HG03135 (cell line): ENCODE measurements around the gene ATRX.
"Not testable (repeated sequence)": the region's sequence is repeated elsewhere in the genome, so short reads cannot be mapped to it uniquely, and the experiment has no call there.

Experiments
- ATAC-seq: cut with Tn5 transposase; IDR thresholded peaks from one replicate; pipeline ENCODE4 v1.9.1; 2021; ENCODE audit warnings: mild to moderate bottlenecking, moderate library complexity; ENCODE audit not compliant: unreplicated experiment

ATRX gene, protein sequence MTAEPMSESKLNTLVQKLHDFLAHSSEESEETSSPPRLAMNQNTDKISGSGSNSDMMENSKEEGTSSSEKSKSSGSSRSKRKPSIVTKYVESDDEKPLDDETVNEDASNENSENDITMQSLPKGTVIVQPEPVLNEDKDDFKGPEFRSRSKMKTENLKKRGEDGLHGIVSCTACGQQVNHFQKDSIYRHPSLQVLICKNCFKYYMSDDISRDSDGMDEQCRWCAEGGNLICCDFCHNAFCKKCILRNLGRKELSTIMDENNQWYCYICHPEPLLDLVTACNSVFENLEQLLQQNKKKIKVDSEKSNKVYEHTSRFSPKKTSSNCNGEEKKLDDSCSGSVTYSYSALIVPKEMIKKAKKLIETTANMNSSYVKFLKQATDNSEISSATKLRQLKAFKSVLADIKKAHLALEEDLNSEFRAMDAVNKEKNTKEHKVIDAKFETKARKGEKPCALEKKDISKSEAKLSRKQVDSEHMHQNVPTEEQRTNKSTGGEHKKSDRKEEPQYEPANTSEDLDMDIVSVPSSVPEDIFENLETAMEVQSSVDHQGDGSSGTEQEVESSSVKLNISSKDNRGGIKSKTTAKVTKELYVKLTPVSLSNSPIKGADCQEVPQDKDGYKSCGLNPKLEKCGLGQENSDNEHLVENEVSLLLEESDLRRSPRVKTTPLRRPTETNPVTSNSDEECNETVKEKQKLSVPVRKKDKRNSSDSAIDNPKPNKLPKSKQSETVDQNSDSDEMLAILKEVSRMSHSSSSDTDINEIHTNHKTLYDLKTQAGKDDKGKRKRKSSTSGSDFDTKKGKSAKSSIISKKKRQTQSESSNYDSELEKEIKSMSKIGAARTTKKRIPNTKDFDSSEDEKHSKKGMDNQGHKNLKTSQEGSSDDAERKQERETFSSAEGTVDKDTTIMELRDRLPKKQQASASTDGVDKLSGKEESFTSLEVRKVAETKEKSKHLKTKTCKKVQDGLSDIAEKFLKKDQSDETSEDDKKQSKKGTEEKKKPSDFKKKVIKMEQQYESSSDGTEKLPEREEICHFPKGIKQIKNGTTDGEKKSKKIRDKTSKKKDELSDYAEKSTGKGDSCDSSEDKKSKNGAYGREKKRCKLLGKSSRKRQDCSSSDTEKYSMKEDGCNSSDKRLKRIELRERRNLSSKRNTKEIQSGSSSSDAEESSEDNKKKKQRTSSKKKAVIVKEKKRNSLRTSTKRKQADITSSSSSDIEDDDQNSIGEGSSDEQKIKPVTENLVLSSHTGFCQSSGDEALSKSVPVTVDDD (N-terminal part only)

DNA sequence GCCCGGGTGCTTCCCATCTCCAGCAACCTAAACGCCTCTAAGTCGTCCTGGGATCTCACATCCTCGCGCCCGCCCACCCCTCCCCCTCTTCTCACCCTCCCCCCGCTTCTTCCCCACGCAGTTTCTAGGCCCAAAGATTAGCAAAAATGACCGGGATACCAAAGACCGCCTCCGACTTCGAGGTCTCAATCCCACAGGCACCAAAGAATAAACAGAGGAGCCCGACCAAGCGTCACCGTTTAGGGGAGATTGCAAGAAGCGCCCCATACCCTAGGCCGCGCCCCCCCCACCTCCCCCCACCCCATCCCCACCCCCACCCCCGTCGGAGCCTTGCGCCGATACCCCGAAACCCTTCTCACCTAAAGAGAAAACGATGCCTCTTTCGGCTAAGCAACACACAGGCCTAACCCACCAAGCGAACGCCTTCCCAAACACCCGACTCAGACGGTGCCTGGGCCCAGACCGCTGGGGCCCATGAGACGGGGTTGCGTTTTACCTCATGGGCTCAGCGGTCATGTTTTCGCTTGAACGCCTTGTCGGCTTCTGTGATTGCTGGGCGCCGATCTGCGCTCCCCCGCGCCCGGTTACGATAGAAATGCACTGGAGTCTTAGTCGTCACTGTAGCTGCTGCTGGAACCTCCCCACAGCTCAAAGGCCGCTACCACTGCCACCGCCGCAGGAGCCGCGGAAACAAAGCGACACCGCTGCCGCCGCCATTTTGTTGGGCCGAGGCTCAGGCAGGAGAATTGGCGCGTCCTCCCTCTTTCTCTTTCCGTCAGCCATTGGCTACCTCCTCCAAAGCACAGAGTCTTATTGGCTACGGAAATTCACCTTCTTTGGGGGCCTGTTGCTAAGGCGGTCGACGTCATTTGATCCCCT lies at the start of gene ATRX:
ATRX (minus strand) TSS at position 731 of the 879 bp plus-strand sequence; CDS start at position 516, 215 bp downstream.
- peak; percentile 94 for ATAC-seq

DNA sequence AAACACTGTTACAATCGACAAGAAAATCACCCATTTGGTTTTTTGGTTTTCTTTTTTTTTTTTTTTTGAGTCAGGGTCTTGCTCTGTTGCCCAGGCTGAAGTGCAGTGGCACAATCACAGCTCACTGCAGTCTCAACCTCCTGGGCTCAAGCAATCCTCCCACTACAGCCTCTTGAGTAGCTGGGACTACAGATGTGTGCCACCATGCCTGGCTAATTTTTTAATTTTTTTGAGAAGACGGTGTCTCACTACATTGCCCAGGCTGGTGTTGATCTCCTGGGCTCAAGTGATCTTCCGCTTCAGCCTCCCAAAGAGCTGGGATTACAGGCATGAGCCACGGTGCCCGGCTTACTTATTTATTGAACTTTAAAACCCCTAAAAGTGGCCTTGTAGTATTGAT lies 45.5 kb upstream of the ATRX start:
- ATAC-seq, result not testable (repeated sequence)

DNA sequence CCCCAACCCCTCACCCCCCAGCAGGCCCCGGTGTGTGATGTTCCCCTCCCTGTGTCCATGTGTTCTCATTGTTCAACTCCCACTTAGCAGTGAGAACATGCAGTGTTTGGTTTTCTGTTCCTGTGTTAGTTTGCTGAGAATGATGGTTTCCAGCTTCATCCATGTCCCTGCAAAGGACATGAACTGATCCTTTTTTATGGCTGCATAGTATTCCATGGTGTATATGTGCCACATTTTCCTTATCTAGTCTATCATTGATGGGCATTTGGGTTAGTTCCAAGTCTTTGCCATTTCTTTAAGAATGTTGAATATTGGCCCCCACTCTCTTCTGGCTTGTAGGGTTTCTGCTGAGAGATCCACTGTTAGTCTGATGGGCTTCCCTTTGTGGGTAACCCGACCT lies 36.0 kb upstream of the ATRX start:
- ATAC-seq, result not testable (repeated sequence)

DNA sequence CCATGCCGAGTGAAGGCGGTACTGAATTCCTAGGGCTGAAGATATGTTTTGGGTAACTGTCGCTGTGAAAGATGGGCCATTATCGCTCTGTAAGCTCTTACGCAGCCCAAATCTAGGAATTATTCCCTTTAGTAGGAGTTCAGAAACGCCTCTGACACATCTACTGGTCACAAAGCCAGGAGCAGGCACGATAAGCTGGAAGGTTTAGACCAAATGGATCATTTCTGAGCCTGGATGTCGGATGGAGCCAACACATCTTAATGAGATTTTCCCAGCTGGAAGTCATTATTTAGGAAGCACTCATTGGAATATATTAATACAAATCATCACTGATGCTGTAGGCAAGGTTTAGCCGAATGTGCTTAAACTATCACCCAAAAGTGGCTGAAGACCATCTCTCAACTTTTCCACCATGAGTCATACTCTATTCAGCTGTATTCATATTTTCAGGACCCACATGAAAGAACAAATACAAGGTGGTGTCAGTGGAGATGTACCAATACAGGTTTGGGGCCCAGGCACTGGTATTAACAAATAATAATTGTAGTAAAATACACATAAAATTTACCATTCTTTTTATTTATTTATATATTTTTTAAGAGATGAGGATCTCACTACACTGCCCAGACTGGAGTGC lies 34.2 kb upstream of the ATRX start:
- no peak for ATAC-seq

DNA sequence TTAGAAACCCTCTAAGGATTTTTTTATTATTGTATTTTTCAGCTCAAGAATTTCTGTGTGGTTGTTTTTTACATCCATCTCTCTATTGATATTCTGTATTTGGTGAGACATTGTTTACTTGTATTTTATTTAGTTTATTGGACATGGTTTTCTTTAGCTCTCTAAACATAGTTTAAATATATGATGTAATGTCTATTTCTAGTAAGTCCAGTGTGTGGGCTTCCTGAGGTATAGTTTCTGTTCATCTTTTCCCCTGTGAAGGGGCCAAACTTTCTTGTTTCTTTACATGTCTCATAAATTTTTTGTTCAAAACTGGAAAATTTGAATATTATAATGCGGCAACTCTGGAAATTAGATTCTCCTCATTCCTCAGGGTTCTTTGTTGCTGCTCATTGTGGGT lies 28.2 kb upstream of the ATRX start:
- ATAC-seq, result no peak

DNA sequence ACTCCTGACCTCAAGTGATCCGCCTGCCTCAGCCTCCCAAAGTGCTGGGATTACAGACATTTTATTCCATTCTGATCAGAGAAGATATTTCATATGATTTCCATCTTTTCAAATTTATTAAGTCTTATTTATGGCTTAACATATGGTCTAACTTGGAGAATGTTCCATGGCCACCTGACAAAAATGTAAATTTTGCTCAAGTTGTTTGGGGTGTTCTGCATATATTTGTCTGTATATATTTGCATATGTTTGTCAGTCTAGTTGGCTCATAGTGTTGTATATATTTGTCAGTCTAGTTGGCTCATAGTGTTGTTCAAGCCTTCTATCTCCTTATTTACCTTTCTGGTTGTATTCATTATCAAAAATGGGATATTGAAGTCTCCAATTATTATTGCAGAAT lies 16.2 kb upstream of the ATRX start:
- ATAC-seq, result no peak

- ATAC-seq, result no peak
These were observed 9.1 kb upstream of the ATRX start for GRCh38 chrX:77795124-77795523.

DNA sequence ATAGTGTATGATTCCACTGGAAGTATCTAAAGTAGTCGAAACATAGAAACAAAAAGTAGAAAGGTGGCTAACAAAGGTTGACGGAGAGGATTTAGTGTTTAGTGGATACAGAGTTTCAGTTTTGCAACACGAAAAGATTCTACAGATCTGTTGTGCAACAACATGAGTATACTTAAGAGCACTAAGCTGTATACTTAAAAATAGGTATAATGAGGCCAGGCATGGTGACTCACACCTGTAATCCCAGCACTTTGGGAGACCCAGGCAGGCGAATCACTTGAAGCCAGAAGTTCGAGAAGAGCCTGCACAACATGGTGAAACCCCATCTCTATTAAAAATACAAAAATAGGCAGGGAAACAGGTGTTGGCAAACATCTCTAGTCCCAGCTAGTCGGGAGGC lies 7.9 kb upstream of the ATRX start:
- ATAC-seq, result no peak

GRCh38 chrX:77788050-77788449 lies 2.0 kb upstream of the ATRX start:
- no peak for ATAC-seq

DNA sequence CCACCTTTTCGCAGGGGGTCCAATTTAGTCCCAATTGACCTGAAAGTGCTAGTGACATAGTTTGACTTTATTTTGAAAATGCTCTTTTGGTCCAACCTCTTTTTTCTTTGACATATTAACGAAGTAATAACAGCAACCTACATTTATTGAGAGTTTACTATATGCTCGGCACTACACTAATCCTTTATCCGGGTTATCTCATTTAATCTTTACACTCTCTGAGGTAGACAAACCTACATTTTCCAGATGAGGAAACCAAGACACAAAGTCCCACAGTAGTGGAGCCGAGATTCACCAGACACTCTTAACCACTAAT lies 307 bp upstream of the ATRX start:
- ATAC-seq, result no peak

- ATAC-seq, result no peak
These were observed 6.3 kb downstream of the ATRX start for GRCh38 chrX:77779695-77780094.

DNA sequence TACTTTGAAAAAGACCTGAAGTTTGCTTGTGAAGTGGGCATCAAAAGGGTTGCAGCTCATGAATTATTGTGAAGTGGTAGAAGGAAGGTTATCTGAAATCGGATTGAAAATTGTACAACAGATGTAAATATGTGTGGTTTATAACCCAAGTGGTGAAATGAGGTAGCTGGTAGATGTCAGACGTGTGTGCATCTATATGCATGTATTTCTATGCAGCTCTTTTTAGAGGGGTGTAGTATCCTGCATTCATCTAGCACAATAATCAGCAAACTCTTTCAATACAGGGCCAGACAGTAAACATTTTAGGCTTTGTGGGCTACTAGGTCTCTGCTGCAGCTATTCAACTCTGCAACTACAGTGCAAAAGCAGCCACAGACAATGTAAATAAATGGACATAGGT lies 9.4 kb downstream of the ATRX start:
- ATAC-seq, result no peak

DNA sequence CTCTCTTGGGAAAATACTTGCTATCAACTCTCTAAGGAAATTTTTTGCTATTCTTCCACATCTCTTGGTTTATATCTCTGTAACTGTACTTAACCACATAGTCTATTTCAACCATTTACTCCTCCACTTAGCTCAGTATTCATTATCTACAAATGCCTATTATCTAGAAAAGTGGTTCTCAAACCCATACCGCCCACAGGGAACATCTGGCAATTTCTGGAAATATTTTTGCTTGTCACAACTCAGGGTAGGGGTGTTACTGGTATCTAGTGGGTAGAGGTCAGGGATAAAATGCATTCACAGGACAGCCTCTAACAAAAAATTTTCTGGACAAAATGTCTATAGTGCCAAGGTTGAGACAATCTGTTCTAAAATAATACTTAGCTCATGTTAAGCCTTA lies 14.4 kb downstream of the ATRX start:
- no peak for ATAC-seq

GRCh38 chrX:77768787-77769186 lies 17.2 kb downstream of the ATRX start:
- ATAC-seq, result no peak

DNA sequence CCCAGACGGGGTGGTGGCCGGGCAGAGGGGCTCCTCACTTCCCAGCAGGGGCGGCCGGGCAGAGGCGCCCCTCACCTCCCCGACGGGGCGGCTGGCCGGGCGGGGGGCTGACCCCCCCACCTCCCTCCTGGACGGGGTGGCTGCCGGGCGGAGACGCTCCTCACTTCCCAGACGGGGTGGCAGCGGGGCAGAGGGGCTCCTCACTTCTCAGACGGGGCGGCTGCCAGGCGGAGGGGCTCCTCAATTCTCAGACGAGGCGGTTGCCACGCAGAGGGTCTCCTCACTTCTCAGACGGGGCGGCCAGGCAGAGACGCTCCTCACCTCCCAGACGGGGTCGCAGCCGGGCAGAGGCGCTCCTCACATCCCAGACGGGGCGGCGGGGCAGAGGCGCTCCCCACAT lies 19.8 kb downstream of the ATRX start:
- ATAC-seq, result not testable (repeated sequence)

DNA sequence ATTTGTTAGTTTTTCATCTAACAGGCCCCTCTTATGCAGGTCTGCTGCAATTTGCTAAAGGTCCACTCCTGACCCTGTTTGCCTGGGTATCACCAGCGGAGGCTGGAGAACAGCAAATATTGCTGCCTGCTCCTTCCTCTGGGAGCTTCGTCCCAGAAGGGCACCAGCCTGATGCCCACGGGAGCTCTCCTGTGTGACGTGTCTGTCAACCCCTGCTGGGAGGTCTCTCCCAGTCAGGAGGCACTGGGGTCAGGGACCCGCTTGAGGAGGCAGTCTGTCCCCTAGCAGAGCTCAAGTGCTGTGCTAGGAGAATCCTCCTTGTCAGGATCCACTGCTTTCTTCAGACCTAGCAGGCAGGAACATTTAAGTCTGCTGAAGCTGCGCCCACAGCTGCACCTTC lies 30.5 kb downstream of the ATRX start:
- ATAC-seq, result no peak

DNA sequence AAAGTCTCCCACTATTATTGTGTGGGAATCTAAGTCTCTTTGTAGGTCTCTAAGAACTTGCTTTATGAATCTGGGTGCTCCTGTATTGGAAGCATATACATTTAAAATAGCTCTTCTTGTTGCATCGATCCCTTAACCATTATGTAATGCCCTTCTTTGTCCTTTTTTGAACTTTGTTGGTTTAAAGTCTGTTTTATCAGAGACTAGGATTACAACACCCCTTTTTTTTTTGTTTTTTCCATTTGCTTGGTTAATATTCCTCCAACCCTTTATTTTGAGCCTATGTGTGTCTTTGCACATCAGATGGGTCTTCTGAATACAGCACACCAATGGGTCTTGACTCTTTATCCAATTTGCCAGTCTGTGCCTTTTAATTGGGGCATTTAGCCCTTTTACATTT lies 32.1 kb downstream of the ATRX start:
- not testable (repeated sequence) for ATAC-seq

GRCh38 chrX:77749695-77750094 lies 36.3 kb downstream of the ATRX start:
- no peak for ATAC-seq

DNA sequence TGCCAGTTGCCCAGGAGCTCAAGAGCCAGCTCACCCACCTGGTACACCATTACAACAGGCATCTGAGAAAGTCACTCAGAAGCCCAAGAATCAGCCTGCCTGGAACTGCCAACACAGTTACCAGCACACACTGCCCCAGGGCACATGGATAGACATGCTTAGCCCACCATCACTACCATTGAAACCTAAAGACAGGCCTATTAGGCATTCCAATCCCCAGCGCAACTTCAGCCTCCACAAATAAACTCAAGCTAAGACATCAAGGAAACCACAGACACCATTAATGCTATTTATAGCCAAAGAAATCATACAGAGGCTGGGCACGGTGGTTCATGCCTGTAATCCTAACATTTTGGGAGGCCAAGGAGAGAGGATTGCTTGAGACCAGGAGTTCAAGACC lies 42.3 kb downstream of the ATRX start:
- no peak for ATAC-seq
